ENCODE results near the gene RGL1.

Gene RGL1

DNA sequence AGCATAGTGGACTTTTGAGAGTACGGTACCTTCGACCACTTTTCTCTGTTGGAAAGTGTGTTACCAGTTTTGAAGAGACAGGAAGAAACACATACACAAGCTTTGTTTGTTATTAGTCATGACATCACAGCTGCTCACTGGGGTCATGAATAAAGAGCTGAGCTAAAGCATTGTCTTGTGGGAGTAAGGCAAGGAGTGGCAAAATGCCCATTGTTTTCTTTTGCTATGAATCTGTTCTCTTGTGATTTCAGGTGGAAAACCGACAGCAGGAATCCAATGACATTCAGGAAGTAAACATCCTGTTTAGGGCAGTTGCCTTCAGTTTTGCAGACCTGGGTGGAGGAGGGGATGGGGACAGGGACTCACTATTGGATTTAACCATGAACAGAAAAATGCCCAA is 66.2 kb downstream of the RGL1 start:
- Histone ChIP-seq H3K4me1 (ENCODE audit: control insufficient read depth, low read depth, low read length) (peaks cover 21% of the 10 kb centered on the region), H3K9ac (ENCODE audit: low read length) (no peak overlapping the region), H3K27me3 (ENCODE audit: control insufficient read depth, insufficient read depth, low read length) (no peaks in the 10 kb centered on the region), H3K4me3 (ENCODE audit: low read length) (no peak overlapping the region), H3K9me3 (ENCODE audit: control insufficient read depth, low read depth, low read length) (no peaks in the 10 kb centered on the region), H3K27ac (ENCODE audit: low read length) (no peak overlapping the region), H3K36me3 (ENCODE audit: control insufficient read depth, low read depth, low read length) (no peaks in the 10 kb centered on the region)

DNA sequence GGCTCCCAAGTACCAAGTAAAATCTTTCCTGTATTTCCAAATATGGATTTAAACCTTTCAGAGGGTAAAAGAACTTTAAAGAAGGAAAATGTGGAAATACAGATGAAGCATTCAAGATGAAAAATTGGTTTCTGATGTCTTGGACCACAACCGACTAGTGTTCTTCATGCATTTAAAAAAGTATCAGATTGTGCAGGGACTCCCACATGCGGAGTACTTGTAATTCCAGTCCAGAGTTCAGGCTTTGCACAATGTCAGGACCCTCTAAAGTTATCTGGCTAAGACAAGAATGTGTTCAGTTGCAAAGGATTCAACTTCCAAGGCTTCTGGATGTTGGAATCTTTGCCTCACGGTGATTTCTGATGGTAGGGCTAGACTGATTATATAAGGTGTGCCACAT is 66.7 kb downstream of the RGL1 start:
- no peak overlapping the region for H3K27ac ChIP-seq (ENCODE audit: low read length)
- peaks cover 21% of the 10 kb centered on the region for H3K4me1 ChIP-seq (ENCODE audit: control insufficient read depth, low read depth, low read length)
- H3K9ac ChIP-seq (ENCODE audit: low read length) = no peak overlapping the region

DNA sequence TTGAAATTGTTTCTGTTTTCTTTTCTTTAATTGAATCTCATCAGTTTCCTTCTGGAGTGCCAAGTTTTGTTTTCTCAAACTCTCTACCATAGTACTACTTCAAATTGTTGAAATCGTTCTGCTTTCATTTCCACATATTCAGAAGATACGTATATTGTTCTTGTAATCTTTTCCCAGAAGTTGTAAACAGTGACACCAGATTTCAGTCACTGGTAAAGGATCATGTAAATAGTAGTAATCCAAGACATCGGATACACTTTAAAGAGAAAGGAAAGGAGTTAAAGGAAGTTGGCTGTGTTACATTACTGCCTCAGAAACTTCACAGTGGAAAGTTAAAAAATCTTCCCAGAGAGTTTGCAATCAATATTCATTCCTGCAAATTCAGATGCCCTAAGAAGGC is 67.5 kb downstream of the RGL1 start:
- Histone ChIP-seq H3K27me3 (ENCODE audit: control insufficient read depth, insufficient read depth, low read length) (no peaks in the 10 kb centered on the region), H3K4me3 (ENCODE audit: low read length) (no peak overlapping the region), H3K4me1 (ENCODE audit: control insufficient read depth, low read depth, low read length) (peaks cover 21% of the 10 kb centered on the region), H3K27ac (ENCODE audit: low read length) (no peak overlapping the region), H3K9ac (ENCODE audit: low read length) (no peak overlapping the region), H3K36me3 (ENCODE audit: control insufficient read depth, low read depth, low read length) (no peaks in the 10 kb centered on the region), H3K9me3 (ENCODE audit: control insufficient read depth, low read depth, low read length) (no peaks in the 10 kb centered on the region)

More for the DNA sequence above, 66.7 kb downstream of the RGL1 start:
- no peaks in the 10 kb centered on the region for H3K9me3 ChIP-seq (ENCODE audit: control insufficient read depth, low read depth, low read length)
- no peak overlapping the region for H3K4me3 ChIP-seq (ENCODE audit: low read length)
- H3K36me3 ChIP-seq (ENCODE audit: control insufficient read depth, low read depth, low read length) = no peaks in the 10 kb centered on the region
- no peaks in the 10 kb centered on the region for H3K27me3 ChIP-seq (ENCODE audit: control insufficient read depth, insufficient read depth, low read length)

DNA sequence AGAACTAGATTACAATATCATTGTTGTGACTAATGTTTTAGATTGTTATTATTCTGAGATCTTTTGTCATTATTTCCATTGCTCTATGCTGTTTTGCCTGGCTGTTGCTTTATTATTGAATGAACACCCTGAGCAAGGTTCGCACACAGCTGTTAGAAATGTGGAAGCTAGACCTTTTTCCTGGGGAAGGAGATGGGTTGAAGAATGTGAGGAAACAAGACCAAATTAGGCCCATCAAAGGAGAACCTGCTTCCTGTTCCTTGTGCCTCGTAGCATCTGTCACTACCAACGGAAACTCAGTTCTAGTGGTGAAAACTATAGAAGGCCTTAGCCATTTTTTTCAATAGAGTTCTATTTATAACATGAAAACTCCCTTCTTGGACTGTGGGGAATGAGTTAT is 68.7 kb downstream of the RGL1 start:
- Histone ChIP-seq H3K4me1 (ENCODE audit: control insufficient read depth, low read depth, low read length) (peaks cover 21% of the 10 kb centered on the region), H3K27ac (ENCODE audit: low read length) (no peak overlapping the region), H3K36me3 (ENCODE audit: control insufficient read depth, low read depth, low read length) (no peaks in the 10 kb centered on the region), H3K9me3 (ENCODE audit: control insufficient read depth, low read depth, low read length) (no peaks in the 10 kb centered on the region), H3K9ac (ENCODE audit: low read length) (no peak overlapping the region), H3K4me3 (ENCODE audit: low read length) (no peak overlapping the region), H3K27me3 (ENCODE audit: control insufficient read depth, insufficient read depth, low read length) (no peaks in the 10 kb centered on the region)

DNA sequence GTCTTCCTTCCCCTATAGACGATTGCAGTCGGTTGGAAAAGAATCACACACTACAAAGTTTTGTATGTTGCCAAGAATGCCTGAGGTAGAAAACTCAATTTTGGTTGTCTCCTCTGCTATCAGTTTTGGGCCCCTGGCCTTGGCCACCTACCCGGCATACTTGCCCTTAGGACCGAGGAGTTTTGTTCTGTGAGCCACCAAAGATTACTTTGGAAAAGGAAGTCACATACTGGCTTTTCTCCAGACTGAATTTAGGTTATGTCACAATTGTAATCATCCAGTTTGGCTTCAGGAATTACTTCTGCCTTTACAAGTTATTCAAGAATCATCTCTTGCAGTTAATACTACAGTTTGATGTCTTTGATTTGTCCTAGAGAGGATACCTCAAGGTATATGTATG is 71.4 kb downstream of the RGL1 start:
- Histone ChIP-seq H3K4me1 (ENCODE audit: control insufficient read depth, low read depth, low read length) (peaks cover 14% of the 10 kb centered on the region), H3K9me3 (ENCODE audit: control insufficient read depth, low read depth, low read length) (no peaks in the 10 kb centered on the region), H3K9ac (ENCODE audit: low read length) (no peak overlapping the region), H3K27ac (ENCODE audit: low read length) (no peak overlapping the region), H3K36me3 (ENCODE audit: control insufficient read depth, low read depth, low read length) (no peaks in the 10 kb centered on the region), H3K4me3 (ENCODE audit: low read length) (no peak overlapping the region), H3K27me3 (ENCODE audit: control insufficient read depth, insufficient read depth, low read length) (no peaks in the 10 kb centered on the region)

DNA sequence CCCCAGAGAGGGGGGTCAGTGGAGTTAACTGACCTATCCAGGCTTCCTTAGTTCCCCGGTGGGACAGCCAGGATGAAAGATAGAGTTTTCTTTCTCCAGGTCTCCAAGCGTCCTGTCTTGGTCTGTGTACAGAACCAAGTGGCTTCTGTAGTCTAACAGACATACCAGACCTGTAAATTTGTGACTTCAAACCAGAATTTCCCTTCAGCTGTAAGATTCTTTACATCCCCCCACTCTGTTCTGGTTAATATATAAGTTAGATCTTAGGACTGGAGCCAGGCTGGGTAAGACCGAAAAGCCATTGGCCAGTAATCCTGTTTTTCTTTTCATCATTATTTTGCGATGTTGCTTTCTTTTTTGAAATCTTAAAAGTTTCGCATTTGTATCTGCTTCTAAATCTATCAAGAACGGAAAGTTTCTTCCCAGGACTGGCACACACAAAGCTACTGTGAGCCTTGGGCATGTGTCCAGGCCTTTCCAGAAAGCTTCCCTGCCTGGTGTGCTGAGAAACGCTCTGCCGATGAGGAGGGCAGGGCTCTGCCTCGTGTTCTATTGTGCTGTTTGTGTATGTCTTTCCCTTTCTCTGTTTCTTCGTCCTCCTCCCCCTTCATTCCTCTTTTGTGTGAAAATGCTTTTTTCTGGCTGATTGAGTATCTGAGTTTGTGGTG is 72.3 kb downstream of the RGL1 start:
- Histone ChIP-seq H3K9ac (ENCODE audit: low read length) (no peak overlapping the region), H3K4me1 (ENCODE audit: control insufficient read depth, low read depth, low read length) (peaks cover 12% of the 10 kb centered on the region), H3K27ac (ENCODE audit: low read length) (no peak overlapping the region), H3K36me3 (ENCODE audit: control insufficient read depth, low read depth, low read length) (no peaks in the 10 kb centered on the region), H3K27me3 (ENCODE audit: control insufficient read depth, insufficient read depth, low read length) (no peaks in the 10 kb centered on the region), H3K4me3 (ENCODE audit: low read length) (no peak overlapping the region), H3K9me3 (ENCODE audit: control insufficient read depth, low read depth, low read length) (no peaks in the 10 kb centered on the region)

DNA sequence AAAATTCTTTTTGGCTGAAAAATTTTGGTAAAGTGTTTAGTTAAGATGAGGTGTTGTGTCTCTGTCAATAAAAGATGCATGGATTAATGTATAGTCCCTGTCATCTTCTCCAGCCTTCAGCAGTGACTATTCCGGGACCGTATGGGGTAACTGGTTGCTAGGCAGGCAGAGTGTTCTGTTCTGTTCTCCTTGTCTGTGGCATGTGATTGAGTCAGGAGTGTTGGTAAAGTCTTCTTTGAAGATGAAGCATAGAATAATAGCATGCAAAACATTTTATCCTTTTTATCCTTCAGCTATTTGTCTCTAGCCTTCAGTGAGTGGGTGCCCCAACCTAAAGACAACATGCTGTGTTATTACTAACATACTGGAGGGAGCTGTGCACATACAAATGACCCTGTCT is 74.6 kb downstream of the RGL1 start:
- no peaks in the 10 kb centered on the region for H3K9me3 ChIP-seq (ENCODE audit: control insufficient read depth, low read depth, low read length)
- H3K36me3 ChIP-seq (ENCODE audit: control insufficient read depth, low read depth, low read length) = no peaks in the 10 kb centered on the region
- no peaks in the 10 kb centered on the region for H3K27me3 ChIP-seq (ENCODE audit: control insufficient read depth, insufficient read depth, low read length)
- H3K27ac ChIP-seq (ENCODE audit: low read length) = no peak overlapping the region
- no peak overlapping the region for H3K9ac ChIP-seq (ENCODE audit: low read length)
- H3K4me3 ChIP-seq (ENCODE audit: low read length) = no peak overlapping the region
- H3K4me1 ChIP-seq (ENCODE audit: control insufficient read depth, low read depth, low read length) = peaks cover 5% of the 10 kb centered on the region

DNA sequence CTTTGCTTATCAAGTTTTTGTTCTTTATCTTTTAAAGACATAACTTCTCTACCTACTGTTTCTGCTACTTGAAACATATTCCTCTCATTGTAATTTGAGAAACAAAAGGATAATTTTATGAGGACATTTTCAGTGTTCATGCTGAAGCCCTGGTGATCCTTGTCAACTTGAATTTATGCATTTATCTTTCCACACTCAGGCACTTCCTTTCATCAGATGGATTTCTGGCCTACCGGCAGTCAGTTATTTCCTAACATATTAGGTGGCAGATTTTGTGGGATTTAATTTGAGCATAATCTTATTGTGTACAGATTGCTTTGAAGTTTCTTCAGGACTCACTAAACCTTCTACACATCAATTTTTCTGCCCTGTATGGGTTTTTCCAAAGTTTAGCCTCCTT is 75.0 kb downstream of the RGL1 start:
- Histone ChIP-seq H3K4me3 (ENCODE audit: low read length) (no peak overlapping the region), H3K9ac (ENCODE audit: low read length) (no peak overlapping the region), H3K36me3 (ENCODE audit: control insufficient read depth, low read depth, low read length) (no peaks in the 10 kb centered on the region), H3K27me3 (ENCODE audit: control insufficient read depth, insufficient read depth, low read length) (no peaks in the 10 kb centered on the region), H3K27ac (ENCODE audit: low read length) (no peak overlapping the region), H3K9me3 (ENCODE audit: control insufficient read depth, low read depth, low read length) (no peaks in the 10 kb centered on the region), H3K4me1 (ENCODE audit: control insufficient read depth, low read depth, low read length) (peaks cover 5% of the 10 kb centered on the region)

DNA sequence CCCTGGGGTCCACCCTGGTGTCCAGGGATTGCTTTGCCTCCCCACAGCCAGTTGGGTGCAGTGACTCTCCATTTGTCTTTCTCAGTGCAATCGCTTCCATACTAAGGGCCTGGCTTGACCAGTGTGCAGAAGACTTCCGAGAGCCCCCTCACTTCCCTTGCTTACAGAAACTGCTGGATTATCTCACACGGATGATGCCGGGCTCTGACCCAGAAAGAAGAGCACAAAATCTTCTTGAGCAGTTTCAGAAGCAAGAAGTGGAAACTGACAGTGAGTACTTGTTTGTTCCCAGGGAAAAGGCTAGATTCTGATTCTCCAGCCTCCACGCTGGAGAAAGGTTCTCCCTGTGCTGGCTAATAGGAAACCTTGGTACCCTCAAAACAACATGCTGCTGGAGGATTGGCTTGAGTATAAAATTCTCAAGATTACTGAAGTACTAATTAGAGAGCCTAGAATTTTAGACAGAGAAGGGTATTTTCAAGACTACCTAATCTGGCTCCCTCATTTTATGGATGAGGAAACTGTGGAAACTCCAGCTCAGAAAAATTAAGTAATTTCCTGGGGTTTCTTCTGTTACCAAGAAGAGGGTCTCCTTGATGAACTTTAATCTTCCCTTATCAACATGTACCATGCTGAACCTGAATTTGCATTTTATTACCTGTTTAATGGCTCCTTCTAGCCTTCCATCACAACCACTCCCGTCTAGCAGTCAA is 75.8 kb downstream of the RGL1 start:
- H3K27me3 ChIP-seq (ENCODE audit: control insufficient read depth, insufficient read depth, low read length) = no peaks in the 10 kb centered on the region
- no peak overlapping the region for H3K27ac ChIP-seq (ENCODE audit: low read length)
- H3K9ac ChIP-seq (ENCODE audit: low read length) = no peak overlapping the region
- H3K4me3 ChIP-seq (ENCODE audit: low read length) = no peak overlapping the region
- H3K4me1 ChIP-seq (ENCODE audit: control insufficient read depth, low read depth, low read length) = peaks cover 5% of the 10 kb centered on the region
- H3K9me3 ChIP-seq (ENCODE audit: control insufficient read depth, low read depth, low read length) = no peaks in the 10 kb centered on the region
- H3K36me3 ChIP-seq (ENCODE audit: control insufficient read depth, low read depth, low read length) = no peaks in the 10 kb centered on the region

DNA sequence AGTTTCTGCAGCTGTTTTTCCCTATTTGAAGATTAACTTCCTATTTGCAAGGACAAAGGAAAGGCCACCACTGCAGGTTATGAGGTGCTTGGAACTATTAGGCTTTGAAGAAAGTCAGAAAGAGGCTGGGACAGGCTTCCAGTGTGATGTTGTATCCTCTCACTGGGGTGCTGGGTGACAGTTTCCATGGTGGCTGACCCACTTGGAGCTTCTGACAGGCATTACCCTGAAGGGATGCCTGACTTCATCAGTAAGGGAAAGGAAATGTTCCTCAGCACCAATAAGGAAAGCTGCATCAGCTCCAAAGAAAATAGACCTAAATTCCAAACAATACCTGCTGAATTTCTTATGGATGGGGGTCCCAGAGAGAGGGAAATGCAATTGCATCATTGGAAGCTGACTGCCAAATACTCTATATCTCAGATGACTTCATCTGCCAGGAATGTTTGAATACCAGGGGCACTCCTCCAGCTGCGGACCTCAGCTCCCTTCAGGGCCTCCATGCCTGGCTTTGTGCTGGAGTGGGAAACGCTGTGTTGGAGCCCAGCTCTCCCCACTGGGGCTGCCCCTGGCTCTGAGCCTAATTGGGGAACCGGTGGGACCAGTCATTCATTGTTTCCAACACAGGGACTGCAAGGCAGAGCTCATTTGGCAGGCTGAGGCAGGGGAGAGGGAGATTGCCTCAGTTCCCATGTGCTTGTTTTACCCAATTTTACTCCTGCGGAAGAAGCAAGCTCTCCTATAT is 76.6 kb downstream of the RGL1 start:
- Histone ChIP-seq H3K36me3 (ENCODE audit: control insufficient read depth, low read depth, low read length) (no peaks in the 10 kb centered on the region), H3K9ac (ENCODE audit: low read length) (no peak overlapping the region), H3K27me3 (ENCODE audit: control insufficient read depth, insufficient read depth, low read length) (no peaks in the 10 kb centered on the region), H3K4me3 (ENCODE audit: low read length) (no peak overlapping the region), H3K9me3 (ENCODE audit: control insufficient read depth, low read depth, low read length) (no peaks in the 10 kb centered on the region), H3K27ac (ENCODE audit: low read length) (no peak overlapping the region), H3K4me1 (ENCODE audit: control insufficient read depth, low read depth, low read length) (peaks cover 5% of the 10 kb centered on the region)

DNA sequence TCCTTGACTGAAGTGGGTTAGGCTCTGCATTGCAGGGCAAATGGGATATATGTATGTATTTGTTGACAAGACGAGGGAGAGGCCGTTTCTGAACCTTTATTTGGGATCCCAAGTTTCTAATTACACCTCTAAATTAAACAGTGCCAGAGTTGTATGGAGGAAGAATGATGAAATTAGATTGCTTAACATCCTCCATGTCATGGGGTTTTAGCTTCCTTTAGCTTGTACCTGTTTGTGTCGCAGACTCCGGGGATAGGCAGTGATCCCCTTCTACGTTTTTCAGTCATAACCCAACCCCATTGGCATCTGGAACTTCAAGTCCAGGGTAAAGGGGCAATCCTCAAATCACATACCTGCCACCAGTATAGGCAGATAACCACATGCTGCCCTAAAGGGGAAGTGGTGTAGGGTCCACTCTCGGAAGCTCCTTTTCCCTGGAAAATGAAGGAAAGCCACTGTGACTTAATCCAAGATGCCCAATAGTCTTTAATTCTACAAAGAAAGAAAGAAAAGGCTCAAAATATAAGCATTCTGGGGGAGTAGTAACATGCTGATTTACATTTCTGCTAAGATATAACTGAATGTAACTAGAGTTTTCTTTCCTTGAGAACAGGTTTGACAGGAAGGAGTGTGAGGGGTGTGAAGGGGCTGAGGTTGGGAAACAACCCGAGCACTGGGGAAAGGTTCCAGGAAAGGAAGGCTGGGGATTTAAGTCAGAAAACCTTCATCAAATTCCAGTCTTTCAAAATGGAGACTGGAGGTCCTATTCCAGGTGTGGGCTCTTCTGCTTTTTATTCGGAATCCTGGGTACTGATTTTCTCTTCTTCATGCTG is 77.6 kb downstream of the RGL1 start:
- Histone ChIP-seq H3K9ac (ENCODE audit: low read length) (no peak overlapping the region), H3K4me1 (ENCODE audit: control insufficient read depth, low read depth, low read length) (peaks cover 5% of the 10 kb centered on the region), H3K27me3 (ENCODE audit: control insufficient read depth, insufficient read depth, low read length) (no peaks in the 10 kb centered on the region), H3K4me3 (ENCODE audit: low read length) (no peak overlapping the region), H3K36me3 (ENCODE audit: control insufficient read depth, low read depth, low read length) (no peaks in the 10 kb centered on the region), H3K9me3 (ENCODE audit: control insufficient read depth, low read depth, low read length) (no peaks in the 10 kb centered on the region), H3K27ac (ENCODE audit: low read length) (no peak overlapping the region)

Measured in iPS-18a (cell line).